ENCODE results near the gene SORCS3.

SORCS3 gene

DNA sequence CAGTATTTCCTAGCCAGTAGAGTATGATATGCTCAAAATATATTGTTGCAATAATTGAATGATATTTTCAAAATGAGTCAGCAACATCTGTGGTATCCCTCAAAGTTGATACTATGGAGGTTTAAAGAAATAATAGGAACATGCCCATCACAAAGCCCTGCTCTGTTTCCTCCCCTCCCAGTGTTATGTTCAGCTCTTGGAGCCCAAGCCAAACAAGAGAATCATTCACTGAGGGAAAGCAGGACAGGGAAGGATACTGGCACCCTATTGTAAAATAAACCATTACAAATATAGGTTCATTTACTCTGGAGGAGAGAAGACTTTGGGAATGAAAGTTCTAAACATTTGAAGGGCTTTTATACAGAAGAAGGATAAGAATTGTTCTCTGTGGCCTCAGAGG is 37.6 kb downstream of the SORCS3 start:
- TF ChIP-seq, protein P1, sequence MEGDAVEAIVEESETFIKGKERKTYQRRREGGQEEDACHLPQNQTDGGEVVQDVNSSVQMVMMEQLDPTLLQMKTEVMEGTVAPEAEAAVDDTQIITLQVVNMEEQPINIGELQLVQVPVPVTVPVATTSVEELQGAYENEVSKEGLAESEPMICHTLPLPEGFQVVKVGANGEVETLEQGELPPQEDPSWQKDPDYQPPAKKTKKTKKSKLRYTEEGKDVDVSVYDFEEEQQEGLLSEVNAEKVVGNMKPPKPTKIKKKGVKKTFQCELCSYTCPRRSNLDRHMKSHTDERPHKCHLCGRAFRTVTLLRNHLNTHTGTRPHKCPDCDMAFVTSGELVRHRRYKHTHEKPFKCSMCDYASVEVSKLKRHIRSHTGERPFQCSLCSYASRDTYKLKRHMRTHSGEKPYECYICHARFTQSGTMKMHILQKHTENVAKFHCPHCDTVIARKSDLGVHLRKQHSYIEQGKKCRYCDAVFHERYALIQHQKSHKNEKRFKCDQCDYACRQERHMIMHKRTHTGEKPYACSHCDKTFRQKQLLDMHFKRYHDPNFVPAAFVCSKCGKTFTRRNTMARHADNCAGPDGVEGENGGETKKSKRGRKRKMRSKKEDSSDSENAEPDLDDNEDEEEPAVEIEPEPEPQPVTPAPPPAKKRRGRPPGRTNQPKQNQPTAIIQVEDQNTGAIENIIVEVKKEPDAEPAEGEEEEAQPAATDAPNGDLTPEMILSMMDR (IDR thresholded peaks at IDR 0.05; ENCODE audit: low read depth, low read length, missing control alignments) = no peak
- H3K4me3 ChIP-seq (ENCODE audit: low read depth, low read length) = no peak overlapping the region
- DNase-seq (ENCODE audit: low read depth) = no peak

DNA sequence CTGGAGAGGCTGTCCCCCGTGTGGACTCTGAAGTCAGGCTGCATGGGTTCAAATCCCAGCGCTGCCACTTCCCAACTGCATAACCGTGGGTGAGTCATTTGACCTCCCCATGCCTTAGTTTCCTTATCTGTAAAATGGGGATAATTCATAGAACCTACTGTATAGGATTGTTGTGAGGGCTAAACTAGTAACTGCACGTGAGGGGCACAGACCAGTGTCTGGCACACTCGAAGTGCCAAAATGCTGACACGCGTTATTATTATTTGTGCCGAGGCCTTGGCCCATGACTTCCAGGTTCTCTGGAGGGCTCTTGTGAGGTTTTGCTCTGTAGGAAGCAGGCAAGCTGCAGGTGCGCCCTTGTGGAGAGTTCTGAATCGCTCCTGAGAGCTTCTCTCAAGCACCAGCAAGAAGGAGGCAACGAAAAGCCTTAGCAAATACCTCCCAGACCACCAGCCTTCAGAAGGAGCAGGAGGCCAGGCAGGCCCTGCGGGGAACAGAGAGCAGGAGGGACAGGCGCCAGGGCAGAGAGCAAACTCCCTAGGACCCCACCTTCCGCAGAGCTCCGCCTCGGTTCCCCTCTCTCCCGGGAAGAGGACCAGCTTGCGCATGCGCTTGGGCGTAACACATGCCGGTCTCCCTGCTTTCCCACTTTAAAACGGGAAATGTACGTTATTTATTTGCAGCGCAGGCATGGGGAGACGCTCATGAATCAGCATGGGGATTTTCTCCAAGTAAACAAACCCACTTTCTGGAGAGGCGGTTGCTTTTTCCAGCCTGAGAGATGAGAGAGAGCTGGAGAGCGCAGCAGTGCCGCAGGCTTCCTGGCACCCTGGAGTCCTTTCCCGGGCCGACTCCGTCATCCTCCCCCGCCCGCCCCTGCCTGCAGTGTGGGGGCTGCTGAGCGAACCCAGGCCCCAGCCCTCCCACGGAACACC is 39.6 kb downstream of the SORCS3 start:
- no peak overlapping the region for H3K4me3 ChIP-seq (ENCODE audit: low read depth, low read length)
- TF ChIP-seq, protein P1 (IDR thresholded peaks at IDR 0.05; ENCODE audit: low read depth, low read length, missing control alignments) = no peak
- no peak for DNase-seq (ENCODE audit: low read depth)

DNA sequence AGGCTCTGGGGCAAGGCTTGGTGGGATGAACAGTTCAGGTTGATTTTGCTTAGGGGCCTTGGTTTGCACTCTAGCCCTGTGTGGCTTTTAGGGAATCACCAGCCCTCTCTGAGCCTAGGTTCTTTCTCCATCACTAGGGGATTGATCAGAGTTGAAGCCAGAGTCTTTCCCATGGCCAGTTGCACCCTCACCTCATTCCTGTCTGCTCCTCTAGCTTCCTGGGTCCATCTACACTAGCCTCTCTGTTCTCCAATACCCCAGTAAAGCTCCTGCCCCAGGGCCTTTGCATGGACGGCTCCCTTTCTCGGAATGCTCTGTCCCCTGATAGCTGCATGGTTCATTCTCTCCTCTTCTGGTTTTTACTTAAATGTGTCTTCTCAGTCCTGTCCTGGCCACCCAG is 40.4 kb downstream of the SORCS3 start:
- DNase-seq (ENCODE audit: low read depth) = no peak
- TF ChIP-seq, protein P1 (IDR thresholded peaks at IDR 0.05; ENCODE audit: low read depth, low read length, missing control alignments) = no peak
- H3K4me3 ChIP-seq (ENCODE audit: low read depth, low read length) = no peak overlapping the region

DNA sequence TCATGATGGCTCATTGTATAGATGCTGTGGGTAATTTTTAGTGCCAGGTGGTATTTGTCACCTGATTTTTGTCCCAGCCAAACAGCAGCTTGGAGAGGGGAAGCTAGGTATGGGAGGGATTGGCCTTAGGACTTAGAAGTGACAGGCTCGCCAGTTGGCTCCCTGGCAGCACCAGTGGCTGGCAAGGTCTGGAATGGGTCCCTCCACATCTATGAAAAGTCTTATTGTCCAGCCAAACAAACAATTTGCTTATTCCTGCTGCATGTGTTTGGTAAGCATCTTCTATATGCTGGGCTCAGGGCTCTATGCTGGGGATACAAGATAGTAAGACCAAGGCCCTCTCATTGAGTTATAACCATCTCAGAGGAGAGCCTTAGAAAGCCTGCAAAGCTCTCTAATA is 42.5 kb downstream of the SORCS3 start:
- TF ChIP-seq, protein P1 (IDR thresholded peaks at IDR 0.05; ENCODE audit: low read depth, low read length, missing control alignments) = no peak
- no peak for DNase-seq (ENCODE audit: low read depth)
- no peak overlapping the region for H3K4me3 ChIP-seq (ENCODE audit: low read depth, low read length)

DNA sequence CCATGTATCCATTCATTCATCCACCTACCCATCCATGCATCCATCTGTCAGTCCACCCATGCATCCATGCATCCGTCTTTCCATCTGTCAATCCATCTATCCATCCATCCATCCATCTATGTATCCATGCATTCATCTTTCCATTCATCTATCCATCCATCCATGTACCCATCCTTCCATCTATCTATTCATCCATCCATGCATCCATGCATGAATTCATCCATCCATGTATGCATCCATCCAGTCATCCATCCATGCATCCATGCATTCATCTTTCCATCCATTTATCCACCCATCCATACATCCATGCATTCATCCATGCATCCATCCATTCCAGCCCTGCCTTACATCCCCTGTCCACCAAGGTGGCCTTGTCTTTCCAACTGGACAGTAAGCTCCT is 45.7 kb downstream of the SORCS3 start:
- no peak overlapping the region for H3K4me3 ChIP-seq (ENCODE audit: low read depth, low read length)
- DNase-seq (ENCODE audit: low read depth) = no peak
- TF ChIP-seq, protein P1 (IDR thresholded peaks at IDR 0.05; ENCODE audit: low read depth, low read length, missing control alignments) = no peak

DNA sequence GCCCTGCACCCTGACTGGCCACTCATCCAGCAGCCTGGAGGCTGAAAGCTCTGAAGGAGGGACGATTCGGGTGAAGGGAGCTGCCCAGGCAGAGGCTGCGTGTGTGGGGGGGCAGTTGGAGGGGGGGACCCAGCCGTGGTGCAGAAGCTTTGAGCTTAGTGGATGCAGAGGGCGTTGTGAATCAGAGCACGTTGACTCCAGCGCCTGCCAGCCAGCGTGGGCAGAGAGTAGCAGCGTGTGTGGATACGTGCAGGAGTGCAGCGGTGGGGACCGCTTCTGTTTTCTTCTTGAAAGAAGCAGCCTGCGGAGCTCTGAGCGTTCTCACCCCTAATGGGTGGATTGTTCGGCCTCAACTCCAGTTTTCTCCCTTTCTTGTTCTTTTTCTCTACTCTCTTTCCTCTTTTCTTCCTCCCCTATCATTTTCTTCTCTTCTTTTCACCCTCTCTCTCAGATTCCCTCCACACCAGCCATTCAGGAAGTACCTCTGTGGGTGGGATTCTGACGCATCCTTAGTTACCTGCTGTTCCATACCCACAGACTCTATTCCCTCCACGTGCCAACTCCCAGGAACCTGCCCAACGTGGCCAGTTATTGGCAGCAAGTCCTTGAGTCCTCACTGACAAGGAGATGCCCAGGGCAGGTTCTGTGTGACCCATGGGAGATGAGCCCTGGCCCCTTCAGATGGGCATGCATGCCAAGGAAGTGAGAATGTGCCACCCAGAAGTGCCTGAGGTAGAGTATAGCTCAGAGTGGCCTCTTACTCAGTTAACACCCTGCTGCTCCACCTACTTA is 47.4 kb downstream of the SORCS3 start:
- DNase-seq (ENCODE audit: low read depth) = no peak
- no peak overlapping the region for H3K4me3 ChIP-seq (ENCODE audit: low read depth, low read length)
- TF ChIP-seq, protein P1 (IDR thresholded peaks at IDR 0.05; ENCODE audit: low read depth, low read length, missing control alignments) = no peak

Measured in GM12864 (cell line).